Measurements from ENCODE around the gene BCL3. TPM values are rescaled to one million over a fixed set of nuclear protein-coding genes. Genes with fewer than 3 reads are reported as not detected.

Gene BCL3
- total and polyA plus RNA-seq, 2 experiments from 2014 or later: 11.3 to 24.6 TPM

- Histone ChIP-seq H3F3A (ENCODE audit: insufficient read depth) (peaks cover 25% of the 10 kb centered on the region), H4K20me1 (ENCODE audit: insufficient read depth) (no peaks in the 10 kb centered on the region), H3K9ac (peak overlapping the region; percentile 96), H3K79me2 (ENCODE audit: insufficient read depth) (peaks cover 41% of the 10 kb centered on the region), H3K36me3 (ENCODE audit: low read depth) (peaks cover 12% of the 10 kb centered on the region), H3K4me3 (peak overlapping the region; percentile 99), H3K27ac (peak overlapping the region; percentile 94), H3K27me3 (replicated peaks; ENCODE audit: insufficient read depth) (no peaks in the 10 kb centered on the region), H3K9me2 (ENCODE audit: insufficient read depth) (no peaks in the 10 kb centered on the region), H2AFZ (peak overlapping the region; percentile 57), H3K4me1 (ENCODE audit: insufficient read depth) (peaks cover 39% of the 10 kb centered on the region), H3K4me2 (ENCODE audit: unreplicated experiment) (peak overlapping the region; percentile 84), H3K9me3 (ENCODE audit: low read depth) (no peaks in the 10 kb centered on the region)
- in situ Hi-C loops (cut with MboI): no loop called here
- DNase-seq: peak; percentile 77
- WGBS, 2 experiments (ENCODE audit: low coverage in 1 of 2, low lambda C conversion rate in 2 of 2, missing lambda C conversion rate in 2 of 2): 0 to 1% methylated on average over 13 to 26 of the region's 26 CpGs
- TF ChIP-seq EZH2 (IDR thresholded peaks at IDR 0.05; ENCODE audit: insufficient read depth, poor library complexity, severe bottlenecking) (no peak), EZH2phosphoT487 (IDR thresholded peaks at IDR 0.05; ENCODE audit: insufficient read depth, low read depth) (no peak)
These were observed 626 bp upstream of the BCL3 start for GRCh38 chr19:44747739-44748425.

GRCh38 chr19:44749292-44749691 is 784 bp downstream of the BCL3 start:
- TF ChIP-seq EZH2 (IDR thresholded peaks at IDR 0.05; ENCODE audit: insufficient read depth, poor library complexity, severe bottlenecking): no peak
- TF ChIP-seq EZH2phosphoT487 (IDR thresholded peaks at IDR 0.05; ENCODE audit: insufficient read depth, low read depth): no peak
- no peaks in the 10 kb centered on the region for H3K9me3 ChIP-seq (ENCODE audit: low read depth)
- H3K4me2 ChIP-seq (ENCODE audit: unreplicated experiment): peak overlapping the region; percentile 99
- H3K27ac ChIP-seq: peak overlapping the region; percentile 94
- in situ Hi-C loops (cut with MboI): no loop called here
- peaks cover 24% of the 10 kb centered on the region for H3F3A ChIP-seq (ENCODE audit: insufficient read depth)
- 0% methylated on average over 1 of the region's 1 CpG for WGBS, 2 experiments (ENCODE audit: low coverage in 1 of 2, low lambda C conversion rate in 2 of 2, missing lambda C conversion rate in 2 of 2)
- H2AFZ ChIP-seq: no peak overlapping the region
- no peaks in the 10 kb centered on the region for H3K27me3 ChIP-seq (replicated peaks; ENCODE audit: insufficient read depth)
- peaks cover 44% of the 10 kb centered on the region for H3K79me2 ChIP-seq (ENCODE audit: insufficient read depth)
- peak; percentile 37 for DNase-seq
- no peaks in the 10 kb centered on the region for H4K20me1 ChIP-seq (ENCODE audit: insufficient read depth)
- peaks cover 43% of the 10 kb centered on the region for H3K4me1 ChIP-seq (ENCODE audit: insufficient read depth)
- H3K9me2 ChIP-seq (ENCODE audit: insufficient read depth): no peaks in the 10 kb centered on the region
- H3K36me3 ChIP-seq (ENCODE audit: low read depth): peaks cover 14% of the 10 kb centered on the region
- peak overlapping the region; percentile 96 for H3K9ac ChIP-seq
- peak overlapping the region; percentile 99 for H3K4me3 ChIP-seq

GRCh38 chr19:44749994-44750393 is 1.5 kb downstream of the BCL3 start:
- H3K4me3 ChIP-seq: peak overlapping the region; percentile 99
- H2AFZ ChIP-seq: no peak overlapping the region
- in situ Hi-C loops (cut with MboI): no loop called here
- H3K27me3 ChIP-seq (replicated peaks; ENCODE audit: insufficient read depth): no peaks in the 10 kb centered on the region
- no peaks in the 10 kb centered on the region for H3K9me2 ChIP-seq (ENCODE audit: insufficient read depth)
- DNase-seq: no peak
- H3K4me2 ChIP-seq (ENCODE audit: unreplicated experiment): peak overlapping the region; percentile 99
- H3K79me2 ChIP-seq (ENCODE audit: insufficient read depth): peaks cover 50% of the 10 kb centered on the region
- WGBS, 2 experiments (ENCODE audit: low coverage in 1 of 2, low lambda C conversion rate in 2 of 2, missing lambda C conversion rate in 2 of 2): 55 to 58% methylated on average over 10 of the region's 10 CpGs
- peaks cover 19% of the 10 kb centered on the region for H3K36me3 ChIP-seq (ENCODE audit: low read depth)
- H3K27ac ChIP-seq: peak overlapping the region; percentile 94
- no peak for TF ChIP-seq EZH2phosphoT487 (IDR thresholded peaks at IDR 0.05; ENCODE audit: insufficient read depth, low read depth)
- TF ChIP-seq EZH2 (IDR thresholded peaks at IDR 0.05; ENCODE audit: insufficient read depth, poor library complexity, severe bottlenecking): no peak
- H4K20me1 ChIP-seq (ENCODE audit: insufficient read depth): no peaks in the 10 kb centered on the region
- peak overlapping the region; percentile 96 for H3K9ac ChIP-seq
- peaks cover 44% of the 10 kb centered on the region for H3K4me1 ChIP-seq (ENCODE audit: insufficient read depth)
- no peaks in the 10 kb centered on the region for H3K9me3 ChIP-seq (ENCODE audit: low read depth)
- H3F3A ChIP-seq (ENCODE audit: insufficient read depth): peaks cover 26% of the 10 kb centered on the region

- Histone ChIP-seq H3K79me2 (ENCODE audit: insufficient read depth) (peaks cover 62% of the 10 kb centered on the region), H3F3A (ENCODE audit: insufficient read depth) (peaks cover 33% of the 10 kb centered on the region), H3K27ac (peak overlapping the region; percentile 88), H3K4me1 (ENCODE audit: insufficient read depth) (peaks cover 44% of the 10 kb centered on the region), H3K4me3 (peak overlapping the region; percentile 69), H2AFZ (no peak overlapping the region), H3K36me3 (ENCODE audit: low read depth) (peaks cover 30% of the 10 kb centered on the region), H3K9me3 (ENCODE audit: low read depth) (no peaks in the 10 kb centered on the region), H4K20me1 (ENCODE audit: insufficient read depth) (no peaks in the 10 kb centered on the region), H3K9ac (peak overlapping the region; percentile 84), H3K9me2 (ENCODE audit: insufficient read depth) (no peaks in the 10 kb centered on the region), H3K4me2 (ENCODE audit: unreplicated experiment) (peak overlapping the region; percentile 99), H3K27me3 (replicated peaks; ENCODE audit: insufficient read depth) (no peaks in the 10 kb centered on the region)
- TF ChIP-seq EZH2 (IDR thresholded peaks at IDR 0.05; ENCODE audit: insufficient read depth, poor library complexity, severe bottlenecking) (no peak), EZH2phosphoT487 (IDR thresholded peaks at IDR 0.05; ENCODE audit: insufficient read depth, low read depth) (no peak)
- no peak for DNase-seq
- in situ Hi-C loops (cut with MboI): no loop called here
- WGBS, 2 experiments (ENCODE audit: low coverage in 1 of 2, low lambda C conversion rate in 2 of 2, missing lambda C conversion rate in 2 of 2): 66 to 69% methylated on average over 8 of the region's 8 CpGs
These were observed 3.8 kb downstream of the BCL3 start for GRCh38 chr19:44752123-44752815.

Data from GM23248 (cell line).